Mesendoderm (in vitro differentiated cells): ENCODE measurements around the gene ERCC3.
A peak's percentile ranks its signal among the peaks of the same experiment; 100 is the strongest.

ENCODE experiments used
- DNase-seq: peaks from one replicate; pipeline ENCODE4 v3.0.0; 2013
- H2AK5ac ChIP-seq: 2 replicates; pipeline ENCODE4 v1.6.1; 2013; ENCODE audit warnings: low read length, inconsistent platforms
- H2BK120ac ChIP-seq: 2 replicates; pipeline ENCODE4 v1.6.1; 2013; ENCODE audit warnings: low read depth, mild to moderate bottlenecking, low read length, moderate library complexity, mixed read lengths
- H2BK15ac ChIP-seq: replicated peaks from 2 replicates; pipeline ENCODE4 v1.6.1; 2013; ENCODE audit warnings: low read depth, mild to moderate bottlenecking, moderate library complexity
- H2BK5ac ChIP-seq: 2 replicates; pipeline ENCODE4 v1.6.1; 2013; ENCODE audit warnings: low read length, inconsistent platforms
- H3K18ac ChIP-seq: 2 replicates; pipeline ENCODE4 v1.6.1; 2013; ENCODE audit warnings: mild to moderate bottlenecking, low read length, mixed read lengths
- H3K23ac ChIP-seq: one replicate; pipeline ENCODE4 v1.6.1; 2013; ENCODE audit warnings: low read length
- H3K27ac ChIP-seq: 2 replicates; pipeline ENCODE4 v1.5.1; 2013; ENCODE audit warnings: low read depth, mild to moderate bottlenecking, inconsistent platforms, low read length, moderate library complexity
- H3K27me3 ChIP-seq: 2 replicates; pipeline ENCODE4 v1.6.1; 2013; ENCODE audit warnings: low read length, control low read depth, mild to moderate bottlenecking, inconsistent platforms; ENCODE audit not compliant: insufficient read depth, poor library complexity
- H3K36me3 ChIP-seq: 2 replicates; pipeline ENCODE4 v1.6.1; 2013; ENCODE audit warnings: low read length, inconsistent platforms; ENCODE audit not compliant: control insufficient read depth, insufficient read depth
- H3K4ac ChIP-seq: one replicate; pipeline ENCODE4 v1.6.1; 2013; ENCODE audit warnings: low read depth, mild to moderate bottlenecking, low read length, moderate library complexity
- H3K4me1 ChIP-seq: 2 replicates; pipeline ENCODE4 v1.6.1; 2013; ENCODE audit warnings: low read depth, low read length, inconsistent platforms; ENCODE audit not compliant: control insufficient read depth
- H3K4me2 ChIP-seq: 2 replicates; pipeline ENCODE4 v1.6.1; 2013; ENCODE audit warnings: low read length
- H3K4me3 ChIP-seq: 2 replicates; pipeline ENCODE4 v1.5.1; 2013; ENCODE audit warnings: mild to moderate bottlenecking, low read length
- H3K56ac ChIP-seq: one replicate; pipeline ENCODE4 v1.6.1; 2013; ENCODE audit warnings: low read length
- H3K79me1 ChIP-seq: 2 replicates; pipeline ENCODE4 v1.6.1; 2013; ENCODE audit warnings: low read length, inconsistent platforms
- H3K79me2 ChIP-seq: 2 replicates; pipeline ENCODE4 v1.6.1; 2013; ENCODE audit warnings: mild to moderate bottlenecking, low read length; ENCODE audit not compliant: control insufficient read depth, insufficient read depth
- H3K9ac ChIP-seq: 2 replicates; pipeline ENCODE4 v1.6.1; 2013; ENCODE audit warnings: low read length, inconsistent platforms
- H4K5ac ChIP-seq: one replicate; pipeline ENCODE4 v1.6.1; 2013; ENCODE audit warnings: low read length
- H4K8ac ChIP-seq: one replicate; pipeline ENCODE4 v1.6.1; 2013; ENCODE audit warnings: low read depth, mild to moderate bottlenecking, control low read depth, low read length, moderate library complexity
- WGBS: extraction: QIAGEN DNeasy Blood & Tissue Kit; methylation state at CpG from one replicate; pipeline ENCODE4 v1.1.7; 2013; ENCODE audit warnings: low lambda C conversion rate, missing lambda C conversion rate; ENCODE audit not compliant: insufficient coverage; ENCODE audit errors: extremely low coverage; 5-methylcytosine and 5-hydroxymethylcytosine counted together

Gene ERCC3

DNA sequence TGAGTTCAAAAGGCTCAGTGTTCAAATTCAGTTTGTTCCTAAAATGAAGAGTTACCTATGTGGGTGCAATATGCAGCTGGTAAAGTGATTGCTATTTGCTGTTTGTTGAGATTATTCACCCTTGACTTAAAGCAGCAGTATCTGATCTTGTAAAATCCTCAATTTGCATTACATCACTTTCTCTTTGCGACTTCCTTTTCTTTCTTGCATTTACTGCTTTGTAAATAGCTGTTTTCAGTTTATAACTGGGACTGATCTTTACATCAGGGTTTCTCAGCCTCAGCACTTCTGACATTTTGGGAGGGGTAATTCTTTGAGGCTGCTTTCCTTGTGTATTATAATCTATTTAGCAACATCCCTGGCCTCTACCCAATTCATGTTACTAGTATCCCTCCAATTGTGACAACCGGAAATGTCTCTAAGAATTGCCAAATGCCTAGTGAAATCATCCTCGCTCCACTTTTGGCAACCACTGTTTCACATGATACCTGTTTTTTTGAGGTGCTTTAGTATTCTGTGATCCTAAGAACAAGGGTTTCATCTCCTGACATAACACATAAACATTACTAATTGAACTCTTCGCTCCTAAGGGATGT, 12.1 kb upstream of the ERCC3 start:
- Histone ChIP-seq H2AK5ac (no peak overlapping the region), H3K79me1 (no peaks in the 10 kb centered on the region), H3K79me2 (no peaks in the 10 kb centered on the region), H3K56ac (no peak overlapping the region), H2BK5ac (no peak overlapping the region), H3K4me3 (no peak overlapping the region), H4K8ac (no peak overlapping the region), H4K5ac (no peak overlapping the region), H3K36me3 (no peaks in the 10 kb centered on the region), H3K4me2 (no peak overlapping the region), H3K27me3 (no peaks in the 10 kb centered on the region), H2BK15ac (no peak overlapping the region), H3K18ac (no peak overlapping the region), H3K4ac (no peak overlapping the region), H3K9ac (no peak overlapping the region), H3K23ac (no peak overlapping the region), H3K27ac (no peak overlapping the region), H3K4me1 (no peaks in the 10 kb centered on the region), H2BK120ac (no peak overlapping the region)
- WGBS, result no CpG with 5 or more reads among the region's 4 CpGs
- peak; percentile 3 for DNase-seq

- Histone ChIP-seq H2BK120ac (no peak overlapping the region), H3K56ac (no peak overlapping the region), H3K27ac (no peak overlapping the region), H3K9ac (no peak overlapping the region), H3K4me2 (no peak overlapping the region), H3K23ac (no peak overlapping the region), H2BK5ac (no peak overlapping the region), H3K4me1 (no peaks in the 10 kb centered on the region), H3K36me3 (no peaks in the 10 kb centered on the region), H3K79me2 (no peaks in the 10 kb centered on the region), H3K4me3 (no peak overlapping the region), H3K79me1 (no peaks in the 10 kb centered on the region), H3K18ac (no peak overlapping the region), H3K4ac (no peak overlapping the region), H4K8ac (no peak overlapping the region), H4K5ac (no peak overlapping the region), H3K27me3 (no peaks in the 10 kb centered on the region), H2BK15ac (no peak overlapping the region), H2AK5ac (no peak overlapping the region)
- no CpG with 5 or more reads among the region's 1 CpG for WGBS
- no peak for DNase-seq
Observed at GRCh38 chr2:127302168-127302567, 8.2 kb upstream of the ERCC3 start.

- H3K4me1 ChIP-seq, result peaks cover 2% of the 10 kb centered on the region
- peaks cover 12% of the 10 kb centered on the region for H3K79me2 ChIP-seq
- H3K18ac ChIP-seq, result peak overlapping the region; percentile 73
- H2AK5ac ChIP-seq, result no peak overlapping the region
- peak overlapping the region; percentile 96 for H3K56ac ChIP-seq
- peak overlapping the region; percentile 30 for H3K4me2 ChIP-seq
- no peak overlapping the region for H4K5ac ChIP-seq
- H3K23ac ChIP-seq, result no peak overlapping the region
- no peak overlapping the region for H2BK5ac ChIP-seq
- H2BK120ac ChIP-seq, result no peak overlapping the region
- H3K79me1 ChIP-seq, result peaks cover 6% of the 10 kb centered on the region
- H2BK15ac ChIP-seq, result no peak overlapping the region
- H3K4ac ChIP-seq, result peak overlapping the region; percentile 58
- peaks cover 9% of the 10 kb centered on the region for H3K36me3 ChIP-seq
- H3K27me3 ChIP-seq, result no peaks in the 10 kb centered on the region
- no peak overlapping the region for H3K27ac ChIP-seq
- peak overlapping the region; percentile 79 for H3K4me3 ChIP-seq
- no CpG with 5 or more reads among the region's 13 CpGs for WGBS
- peak overlapping the region; percentile 88 for H3K9ac ChIP-seq
- H4K8ac ChIP-seq, result no peak overlapping the region
- DNase-seq, result peak; percentile 19
Observed at GRCh38 chr2:127293386-127293747, 577 bp downstream of the ERCC3 start.

DNA sequence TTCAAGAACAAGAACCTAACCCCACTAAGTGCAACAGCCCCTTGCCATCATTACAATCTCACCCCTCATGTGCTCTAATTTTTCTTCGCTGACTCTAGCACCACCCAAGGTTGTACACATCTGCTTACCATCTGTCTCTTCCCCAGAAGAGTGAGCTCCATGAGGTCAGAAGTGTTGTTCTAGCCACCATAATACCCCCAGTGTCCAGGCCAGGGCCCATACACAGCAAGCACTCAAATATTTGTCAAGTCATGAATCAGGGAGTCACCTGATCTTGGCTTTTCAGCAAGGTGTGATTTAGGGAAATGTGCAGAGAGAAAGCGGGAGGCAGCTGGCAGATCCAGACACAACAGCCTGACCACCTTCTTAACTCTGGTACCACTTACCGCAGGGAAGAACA, 5.7 kb downstream of the ERCC3 start:
- no peak overlapping the region for H3K27ac ChIP-seq

GRCh38 chr2:127283275-127283674, 10.7 kb downstream of the ERCC3 start:
- H4K8ac ChIP-seq, result no peak overlapping the region
- H3K4me3 ChIP-seq, result no peak overlapping the region
- no peak overlapping the region for H3K4me2 ChIP-seq
- no peak overlapping the region for H3K18ac ChIP-seq
- no peak overlapping the region for H3K9ac ChIP-seq
- no peak overlapping the region for H2BK15ac ChIP-seq
- no CpG with 5 or more reads among the region's 2 CpGs for WGBS
- H2BK120ac ChIP-seq, result no peak overlapping the region
- peaks cover 12% of the 10 kb centered on the region for H3K79me2 ChIP-seq
- H3K4me1 ChIP-seq, result no peaks in the 10 kb centered on the region
- no peak overlapping the region for H3K4ac ChIP-seq
- H3K23ac ChIP-seq, result no peak overlapping the region
- H3K27me3 ChIP-seq, result no peaks in the 10 kb centered on the region
- H2AK5ac ChIP-seq, result no peak overlapping the region
- H3K27ac ChIP-seq, result no peak overlapping the region
- peaks cover 10% of the 10 kb centered on the region for H3K79me1 ChIP-seq
- DNase-seq, result no peak
- peaks cover 33% of the 10 kb centered on the region for H3K36me3 ChIP-seq
- H4K5ac ChIP-seq, result no peak overlapping the region
- H3K56ac ChIP-seq, result no peak overlapping the region
- no peak overlapping the region for H2BK5ac ChIP-seq

More for the DNA sequence above, 5.7 kb downstream of the ERCC3 start:
- Histone ChIP-seq H2BK5ac (no peak overlapping the region), H3K23ac (no peak overlapping the region), H3K4me3 (no peak overlapping the region), H3K4ac (no peak overlapping the region), H3K79me2 (peaks cover 9% of the 10 kb centered on the region), H4K8ac (no peak overlapping the region), H3K4me1 (no peaks in the 10 kb centered on the region), H2BK120ac (no peak overlapping the region), H4K5ac (no peak overlapping the region), H3K9ac (no peak overlapping the region), H3K56ac (no peak overlapping the region), H3K27me3 (no peaks in the 10 kb centered on the region), H3K79me1 (peaks cover 10% of the 10 kb centered on the region), H2AK5ac (no peak overlapping the region), H3K18ac (no peak overlapping the region), H2BK15ac (no peak overlapping the region), H3K36me3 (peaks cover 27% of the 10 kb centered on the region), H3K4me2 (no peak overlapping the region)
- no peak for DNase-seq
- no CpG with 5 or more reads among the region's 3 CpGs for WGBS

GRCh38 chr2:127280693-127281092, 13.3 kb downstream of the ERCC3 start:
- WGBS, result no CpG with 5 or more reads among the region's 2 CpGs
- H3K36me3 ChIP-seq, result peaks cover 26% of the 10 kb centered on the region

More at GRCh38 chr2:127280693-127281092, 13.3 kb downstream of the ERCC3 start:
- no peak for DNase-seq
- Histone ChIP-seq H3K18ac (no peak overlapping the region), H2BK120ac (no peak overlapping the region), H2BK5ac (no peak overlapping the region), H3K79me2 (peaks cover 12% of the 10 kb centered on the region), H3K23ac (no peak overlapping the region), H3K9ac (no peak overlapping the region), H2AK5ac (no peak overlapping the region), H2BK15ac (no peak overlapping the region), H3K4ac (no peak overlapping the region), H4K8ac (no peak overlapping the region), H3K27me3 (no peaks in the 10 kb centered on the region), H4K5ac (no peak overlapping the region), H3K79me1 (peaks cover 14% of the 10 kb centered on the region), H3K4me1 (no peaks in the 10 kb centered on the region), H3K4me3 (no peak overlapping the region), H3K4me2 (no peak overlapping the region), H3K27ac (no peak overlapping the region), H3K56ac (no peak overlapping the region)
